Loucy (cell line): ENCODE measurements around the gene DLGAP1.
A peak's percentile ranks its signal among the peaks of the same experiment; 100 is the strongest.

Experiments used
- H2AFZ ChIP-seq: fragments of 200-600 bp; sonication (generic); 2 replicates; pipeline ENCODE4 v1.6.0; 2016; ENCODE audit warnings: antibody characterized with exemption, mild to moderate bottlenecking, low read length, moderate library complexity
- H3F3A ChIP-seq: fragments of 200-600 bp; 2 replicates; pipeline ENCODE4 v1.6.0; 2016; ENCODE audit warnings: antibody characterized with exemption, low read depth, mild to moderate bottlenecking
- H3K27me3 ChIP-seq: fragments of 200-600 bp; sonication (generic); 2 replicates; pipeline ENCODE4 v1.6.1; 2014; ENCODE audit warnings: low read length, mild to moderate bottlenecking; ENCODE audit not compliant: insufficient read depth, poor library complexity, severe bottlenecking
- H3K36me3 ChIP-seq: fragments of 200-600 bp; sonication (generic); 2 replicates; pipeline ENCODE4 v1.6.1; 2016; ENCODE audit warnings: low read length; ENCODE audit not compliant: insufficient read depth
- H3K4me1 ChIP-seq: fragments of 200-600 bp; sonication (generic); 2 replicates; pipeline ENCODE4 v1.5.1; 2014; ENCODE audit warnings: low read length, mild to moderate bottlenecking; ENCODE audit not compliant: insufficient read depth, poor library complexity, severe bottlenecking
- H3K4me2 ChIP-seq: fragments of 200-600 bp; sonication (generic); 2 replicates; pipeline ENCODE4 v1.6.0; 2014; ENCODE audit warnings: antibody characterized with exemption, low read length, low read depth, mild to moderate bottlenecking; ENCODE audit not compliant: poor library complexity, severe bottlenecking
- H3K4me3 ChIP-seq: fragments of 200-600 bp; sonication (generic); 2 replicates; pipeline ENCODE4 v1.5.1; 2014; ENCODE audit warnings: low read length, mild to moderate bottlenecking, mixed read lengths; ENCODE audit not compliant: poor library complexity, severe bottlenecking
- H3K79me2 ChIP-seq: fragments of 200-600 bp; sonication (generic); 2 replicates; pipeline ENCODE4 v1.6.1; 2014; ENCODE audit warnings: low read length; ENCODE audit not compliant: insufficient read depth
- H3K9ac ChIP-seq: fragments of 200-600 bp; sonication (generic); 2 replicates; pipeline ENCODE4 v1.6.0; 2014; ENCODE audit warnings: mild to moderate bottlenecking, low read depth, low read length, moderate library complexity; ENCODE audit not compliant: poor library complexity, severe bottlenecking
- H3K9me2 ChIP-seq: fragments of 200-600 bp; sonication (generic); replicated peaks from 2 replicates; pipeline ENCODE4 v1.6.1; 2016; ENCODE audit warnings: low read depth, low read length, mixed read lengths
- H3K9me3 ChIP-seq: fragments of 200-600 bp; sonication (generic); 2 replicates; pipeline ENCODE4 v1.6.1; 2014; ENCODE audit warnings: mild to moderate bottlenecking, antibody characterized with exemption, low read length, low read depth; ENCODE audit not compliant: insufficient read depth
- H4K20me1 ChIP-seq: fragments of 200-600 bp; sonication (generic); 2 replicates; pipeline ENCODE4 v1.6.0; 2014; ENCODE audit warnings: antibody characterized with exemption, low read length, mild to moderate bottlenecking; ENCODE audit not compliant: insufficient read depth, poor library complexity, severe bottlenecking
- EZH2phosphoT487 ChIP-seq: fragments of 200-600 bp; IDR thresholded peaks from 2 replicates; pipeline ENCODE4 v1.6.1; 2018; ENCODE audit warnings: antibody characterized with exemption, mild to moderate bottlenecking, moderate library complexity, borderline replicate concordance
- TF ChIP-seq, protein P1 (sequence below): fragments of 200-600 bp; sonication (generic); conservative IDR thresholded peaks from 2 replicates; pipeline ENCODE4 v1.5.1; 2014; ENCODE audit warnings: mild to moderate bottlenecking, antibody characterized with exemption, low read length

The DLGAP1 gene

DNA sequence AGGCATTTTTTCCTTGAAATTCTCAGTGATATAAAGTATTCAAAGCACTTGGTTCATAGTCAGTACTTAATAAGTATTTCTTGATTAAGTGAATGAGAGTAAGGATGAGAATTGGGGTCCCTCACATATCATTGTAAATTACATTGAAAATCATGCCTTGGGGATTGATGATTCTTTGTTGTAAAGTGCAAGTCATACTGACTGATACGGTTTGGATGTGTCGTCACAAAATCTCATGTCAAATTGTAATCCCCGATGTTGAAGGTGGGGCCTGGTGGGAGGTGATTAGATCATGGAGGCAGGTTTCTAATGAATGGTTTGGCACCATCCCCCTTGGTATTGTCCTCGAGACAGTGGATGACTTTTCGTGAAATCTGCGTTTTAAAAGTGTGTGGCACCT lies 385.9 kb downstream of the DLGAP1 start:
- H3K9me3 ChIP-seq: no peaks in the 10 kb centered on the region

DNA sequence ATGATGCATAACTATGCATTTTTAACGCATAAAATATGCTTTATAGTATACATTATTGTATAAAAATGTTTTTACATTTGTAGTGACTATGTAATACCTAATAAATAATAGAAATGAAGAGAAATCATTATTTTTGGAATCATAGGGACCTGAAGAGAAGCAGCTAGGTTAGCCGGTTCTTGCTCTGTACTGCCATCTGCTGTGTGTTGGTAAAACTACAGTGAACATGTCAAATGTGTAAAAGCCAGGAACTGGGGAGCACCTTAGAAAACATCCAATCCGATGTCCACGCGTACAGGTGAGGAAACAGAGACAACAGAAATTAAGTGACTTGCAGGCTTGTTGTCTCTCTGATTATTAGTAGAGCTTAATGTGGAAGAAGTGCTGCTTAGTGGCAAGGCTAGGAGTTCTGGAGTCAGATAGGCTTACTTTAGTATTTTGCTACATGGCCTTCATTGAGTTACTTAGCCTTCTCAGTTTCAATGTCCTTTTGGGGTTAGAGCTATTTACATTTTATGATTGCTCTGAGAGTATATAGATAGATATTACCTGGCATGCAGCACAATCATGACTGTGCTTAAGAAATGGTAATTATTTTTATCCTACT lies 386.5 kb downstream of the DLGAP1 start:
- Histone ChIP-seq H3K36me3 (no peaks in the 10 kb centered on the region), H3K4me3 (no peak overlapping the region), H3K9me3 (no peaks in the 10 kb centered on the region), H3K9me2 (no peaks in the 10 kb centered on the region), H3K79me2 (no peaks in the 10 kb centered on the region), H3K4me2 (no peak overlapping the region), H4K20me1 (no peaks in the 10 kb centered on the region), H3F3A (no peaks in the 10 kb centered on the region), H3K27me3 (no peaks in the 10 kb centered on the region), H2AFZ (no peak overlapping the region), H3K4me1 (no peaks in the 10 kb centered on the region), H3K9ac (no peak overlapping the region)
- TF ChIP-seq, protein P1, sequence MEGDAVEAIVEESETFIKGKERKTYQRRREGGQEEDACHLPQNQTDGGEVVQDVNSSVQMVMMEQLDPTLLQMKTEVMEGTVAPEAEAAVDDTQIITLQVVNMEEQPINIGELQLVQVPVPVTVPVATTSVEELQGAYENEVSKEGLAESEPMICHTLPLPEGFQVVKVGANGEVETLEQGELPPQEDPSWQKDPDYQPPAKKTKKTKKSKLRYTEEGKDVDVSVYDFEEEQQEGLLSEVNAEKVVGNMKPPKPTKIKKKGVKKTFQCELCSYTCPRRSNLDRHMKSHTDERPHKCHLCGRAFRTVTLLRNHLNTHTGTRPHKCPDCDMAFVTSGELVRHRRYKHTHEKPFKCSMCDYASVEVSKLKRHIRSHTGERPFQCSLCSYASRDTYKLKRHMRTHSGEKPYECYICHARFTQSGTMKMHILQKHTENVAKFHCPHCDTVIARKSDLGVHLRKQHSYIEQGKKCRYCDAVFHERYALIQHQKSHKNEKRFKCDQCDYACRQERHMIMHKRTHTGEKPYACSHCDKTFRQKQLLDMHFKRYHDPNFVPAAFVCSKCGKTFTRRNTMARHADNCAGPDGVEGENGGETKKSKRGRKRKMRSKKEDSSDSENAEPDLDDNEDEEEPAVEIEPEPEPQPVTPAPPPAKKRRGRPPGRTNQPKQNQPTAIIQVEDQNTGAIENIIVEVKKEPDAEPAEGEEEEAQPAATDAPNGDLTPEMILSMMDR: peak; percentile 76
- TF ChIP-seq EZH2phosphoT487: no peak

More for the DNA sequence above, 385.9 kb downstream of the DLGAP1 start:
- no peak overlapping the region for H3K4me2 ChIP-seq
- H3K27me3 ChIP-seq: no peaks in the 10 kb centered on the region
- H2AFZ ChIP-seq: no peak overlapping the region
- no peak overlapping the region for H3K4me3 ChIP-seq
- H3F3A ChIP-seq: no peaks in the 10 kb centered on the region
- no peaks in the 10 kb centered on the region for H3K4me1 ChIP-seq
- H3K79me2 ChIP-seq: no peaks in the 10 kb centered on the region
- H3K9me2 ChIP-seq: no peaks in the 10 kb centered on the region
- no peak for TF ChIP-seq EZH2phosphoT487
- TF ChIP-seq, protein P1: no peak
- H3K36me3 ChIP-seq: no peaks in the 10 kb centered on the region
- H3K9ac ChIP-seq: no peak overlapping the region
- no peaks in the 10 kb centered on the region for H4K20me1 ChIP-seq

GRCh38 chr18:4063545-4063944 lies 391.6 kb downstream of the DLGAP1 start:
- TF ChIP-seq, protein P1: no peak
- TF ChIP-seq EZH2phosphoT487: no peak
- Histone ChIP-seq H3K4me1 (no peaks in the 10 kb centered on the region), H3K79me2 (no peaks in the 10 kb centered on the region), H4K20me1 (no peaks in the 10 kb centered on the region), H3K36me3 (no peaks in the 10 kb centered on the region), H3K9me3 (0 out of 2 replicates have a peak, but pooled peaks cover 4% of the 10 kb centered on the region), H3K9me2 (no peaks in the 10 kb centered on the region), H3K4me3 (no peak overlapping the region), H3F3A (no peaks in the 10 kb centered on the region), H3K27me3 (no peaks in the 10 kb centered on the region), H3K9ac (no peak overlapping the region), H2AFZ (no peak overlapping the region), H3K4me2 (no peak overlapping the region)
